GM13977 (cell line): Measurements from ENCODE around the gene RHAG.
"Not testable (repeated sequence)": the region's sequence is repeated elsewhere in the genome, so short reads cannot be mapped to it uniquely, and the experiment has no call there.

Source experiments
- DNase-seq: peaks from one replicate; pipeline ENCODE4 v3.0.0; 2012; ENCODE audit warnings: low spot score
- CTCF ChIP-seq: IDR thresholded peaks from 2 replicates; pipeline ENCODE4 v1.5.1; 2012; ENCODE audit warnings: mild to moderate bottlenecking, control low read depth; ENCODE audit not compliant: insufficient read depth; ENCODE audit errors: extremely low read depth, missing control alignments
- in situ Hi-C: fragments of 300-500 bp; cut with MboI; formaldehyde crosslinking; loops from one replicate; pipeline ENCODE4 v1.12.0; 2022; ENCODE audit warnings: low sequenced_read_pairs, low pct_unique_long_range_greater_than_20kb, mixed read lengths, inconsistent platforms; ENCODE audit not compliant: unreplicated experiment

RHAG gene

GRCh38 chr6:49607391-49607982, 29.2 kb downstream of the RHAG start:
- no peak for DNase-seq
- TF ChIP-seq CTCF: no peak
- in situ Hi-C loops: loop anchor here (25.0 kb wide), 1 partner anchor 255 kb away; the partner anchor contains the start of gene CRISP1

GRCh38 chr6:49606721-49607390, 29.8 kb downstream of the RHAG start:
- in situ Hi-C loops: loop anchor here (25.0 kb wide), 1 partner anchor 255 kb away; the partner anchor contains the start of gene CRISP1
- peak; percentile 79 for TF ChIP-seq CTCF

GRCh38 chr6:49604080-49604479, 32.6 kb downstream of the RHAG start:
- not testable (repeated sequence) for DNase-seq
- in situ Hi-C loops: loop anchor here (25.0 kb wide), 1 partner anchor 258 kb away; the partner anchor contains the start of gene CRISP1

More at GRCh38 chr6:49606721-49607390, 29.8 kb downstream of the RHAG start:
- peak; percentile 58 for DNase-seq

- DNase-seq, in situ Hi-C loops: not testable (repeated sequence)
These were observed 49.4 kb downstream of the RHAG start for GRCh38 chr6:49587262-49587661.

GRCh38 chr6:49582529-49582928, 54.1 kb downstream of the RHAG start:
- no peak for TF ChIP-seq CTCF
- in situ Hi-C loops: no loop called here
- DNase-seq: no peak

GRCh38 chr6:49579649-49580048, 57.0 kb downstream of the RHAG start:
- no peak for DNase-seq
- in situ Hi-C loops: no loop called here
- no peak for TF ChIP-seq CTCF

GRCh38 chr6:49576618-49577017, 60.0 kb downstream of the RHAG start:
- DNase-seq: no peak
- TF ChIP-seq CTCF: no peak
- in situ Hi-C loops: no loop called here
